Right lung (tissue), 5 donors: ENCODE measurements around the gene MYMK. TPM values are rescaled to one million over a fixed set of nuclear protein-coding genes. Genes with fewer than 3 reads are reported as not detected.

Experiments used
- DNase-seq, 2 donors: peaks; one replicate each; pipeline ENCODE4 v3.0.0-alpha.2; 2013
- polyA plus RNA-seq, 5 donors: library from polyadenylated mRNA; unstranded; fragments of 120-200 nt; gene quantifications; one replicate each; pipeline versions ENCODE4 v1.2.1 to v1.2.3, GENCODE V29; 2013; ENCODE audit warnings: inconsistent platforms in 1 of 5, low replicate concordance in 1 of 5; ENCODE audit not compliant: insufficient read length in 5 of 5, insufficient read depth in 1 of 5

The MYMK gene
- polyA plus RNA-seq, 5 donors: 0.31 to 3.5 (median 0.37) TPM; not detected in 2

- peak; percentile 64 to 69 for DNase-seq
Measured at GRCh38 chr9:133558191-133559126, 33.7 kb upstream of the MYMK start.

DNA sequence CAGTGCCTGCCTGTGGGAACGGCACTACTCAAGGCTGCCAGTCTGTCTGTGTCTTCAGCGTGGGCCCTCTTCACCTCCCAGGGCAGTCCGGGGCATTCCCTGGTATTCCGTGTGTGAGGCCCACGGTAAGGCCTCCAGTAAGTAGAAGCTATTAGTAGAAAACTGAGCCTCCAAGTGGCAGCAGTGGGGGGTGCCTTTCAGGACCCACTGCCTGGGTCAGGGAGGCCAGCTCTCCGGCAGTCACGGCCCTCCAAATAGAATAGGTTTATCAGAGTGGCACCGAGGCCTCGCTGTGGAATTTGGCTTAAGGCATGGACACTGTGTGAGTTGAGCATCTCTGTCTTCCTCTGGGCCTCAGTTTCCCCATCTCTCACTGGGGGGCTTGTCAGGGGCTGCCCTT lies 32.8 kb upstream of the MYMK start:
- no peak for DNase-seq

DNA sequence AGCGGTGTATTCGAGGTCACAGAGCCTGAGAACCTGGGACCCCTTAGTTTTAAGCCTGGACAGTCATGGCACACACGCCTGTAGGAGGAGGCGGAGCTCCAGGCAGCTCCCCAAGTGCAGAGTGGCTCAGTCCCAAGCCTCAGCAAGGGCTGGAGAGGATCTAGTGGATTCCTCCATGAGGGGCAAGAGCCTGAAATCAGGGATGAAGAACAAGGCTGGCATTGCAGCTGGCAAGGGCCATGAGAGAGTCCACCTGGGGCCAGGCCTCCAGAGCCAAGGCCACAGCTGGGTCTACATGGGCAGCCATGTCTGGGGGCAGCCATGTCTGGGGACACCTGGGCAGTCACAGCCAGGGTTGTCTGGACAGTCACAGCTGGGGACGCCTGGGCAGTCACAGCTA lies 31.6 kb upstream of the MYMK start:
- no peak for DNase-seq

DNA sequence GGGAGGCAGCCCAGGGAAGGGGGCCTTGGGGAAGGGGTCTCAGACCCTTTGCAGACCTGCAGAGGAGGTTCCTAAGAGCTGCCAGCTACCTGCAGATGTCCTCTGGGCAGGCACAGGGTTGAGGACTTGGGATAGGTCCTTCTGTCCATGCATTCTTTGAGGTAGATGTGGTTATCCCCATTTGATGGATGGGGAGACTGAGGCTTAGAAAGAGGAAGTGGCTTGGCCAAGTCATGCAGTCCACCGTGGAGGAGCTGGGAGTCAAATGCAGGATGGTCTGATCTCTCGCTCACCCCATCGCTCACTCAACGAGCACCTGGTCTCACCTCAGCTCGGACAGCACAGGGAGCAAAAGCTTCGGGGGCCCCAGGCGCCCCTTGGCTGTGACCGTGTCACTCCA lies 30.0 kb upstream of the MYMK start:
- no peak for DNase-seq

DNA sequence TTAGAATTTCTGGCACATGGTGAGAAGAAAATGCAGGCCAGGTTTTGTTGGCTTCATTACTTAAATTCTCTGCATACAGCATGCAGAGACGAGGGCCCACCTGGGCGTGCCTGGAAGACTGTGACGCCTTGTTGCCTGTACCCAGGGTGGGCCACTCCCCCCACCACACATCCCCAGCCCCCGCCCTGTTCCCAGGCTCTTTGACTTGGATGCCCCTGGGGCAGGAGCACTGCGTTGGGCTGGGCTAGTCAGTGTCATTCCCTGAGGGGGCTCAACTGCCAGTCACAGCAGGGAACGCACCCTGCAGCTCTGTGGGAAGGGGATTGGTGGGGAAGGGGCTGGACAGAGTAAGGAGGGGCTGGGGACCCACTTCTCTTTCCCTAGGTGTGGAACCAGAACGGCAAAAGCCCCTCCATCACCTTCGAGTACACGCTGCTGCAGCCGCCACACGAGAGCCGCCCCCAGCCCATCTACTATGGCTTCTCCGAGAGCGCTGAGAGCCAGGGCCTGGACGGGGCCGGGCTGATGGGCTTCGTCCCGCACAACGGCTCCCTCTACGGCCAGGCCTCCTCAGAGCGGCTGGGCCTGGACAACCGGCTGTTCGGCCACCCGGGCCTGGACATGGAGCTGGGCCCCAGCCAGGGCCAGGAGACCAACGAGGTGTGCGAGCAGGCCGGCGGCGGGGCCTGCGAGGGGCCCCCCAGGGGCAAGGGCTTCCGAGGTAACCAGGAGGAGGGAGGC lies 29.4 kb upstream of the MYMK start:
- DNase-seq: no peak

DNA sequence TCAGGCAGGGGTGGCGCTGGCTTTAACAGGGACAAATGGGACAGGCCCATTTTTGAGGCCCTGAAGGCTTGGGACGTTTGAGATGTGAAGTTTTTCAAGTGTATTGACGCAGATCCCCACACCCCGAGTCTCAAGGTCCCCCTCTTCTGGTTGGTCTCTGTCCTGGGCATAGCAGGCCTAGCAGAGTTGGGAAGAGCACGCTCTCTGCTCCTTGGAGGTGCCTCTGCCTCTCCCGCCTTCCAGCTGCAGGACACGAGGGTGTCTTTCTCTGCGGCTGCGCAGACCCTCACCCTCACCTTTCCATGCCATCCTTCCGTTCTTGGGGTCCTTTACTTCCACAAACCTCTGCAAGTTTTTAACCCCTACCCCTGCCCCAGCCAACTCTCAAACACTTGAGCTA lies 28.4 kb upstream of the MYMK start:
- no peak for DNase-seq

- DNase-seq: no peak
Measured at GRCh38 chr9:133552236-133552635, 27.5 kb upstream of the MYMK start.

GRCh38 chr9:133551446-133551845 lies 26.7 kb upstream of the MYMK start:
- DNase-seq: peak; percentile 59 to 78

GRCh38 chr9:133547116-133547515 lies 22.4 kb upstream of the MYMK start:
- DNase-seq: no peak

- no peak for DNase-seq
Measured at GRCh38 chr9:133546287-133546680, 21.5 kb upstream of the MYMK start.

GRCh38 chr9:133545494-133546286 lies 20.9 kb upstream of the MYMK start:
- DNase-seq: peak in 1 of 2 donors; percentile 31

GRCh38 chr9:133543772-133544467 lies 19.2 kb upstream of the MYMK start:
- DNase-seq: no peak

GRCh38 chr9:133542002-133542401 lies 17.2 kb upstream of the MYMK start:
- no peak for DNase-seq

DNA sequence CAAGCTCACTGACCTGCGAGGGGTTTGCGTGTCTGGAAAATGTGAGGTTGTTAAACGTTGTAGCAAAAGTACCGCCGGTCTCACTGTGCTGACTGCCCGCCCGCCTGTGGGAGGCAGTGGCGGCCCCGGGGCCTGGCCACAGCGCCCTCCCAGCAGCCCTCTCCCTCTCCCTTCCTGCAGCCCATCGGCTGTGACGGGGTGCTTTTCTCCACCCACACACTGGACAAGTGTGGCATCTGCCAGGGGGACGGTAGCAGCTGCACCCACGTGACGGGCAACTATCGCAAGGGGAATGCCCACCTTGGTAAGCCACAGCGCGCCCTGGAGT lies 15.9 kb upstream of the MYMK start:
- no peak for DNase-seq

GRCh38 chr9:133539991-133540697 lies 15.4 kb upstream of the MYMK start:
- DNase-seq: no peak

DNA sequence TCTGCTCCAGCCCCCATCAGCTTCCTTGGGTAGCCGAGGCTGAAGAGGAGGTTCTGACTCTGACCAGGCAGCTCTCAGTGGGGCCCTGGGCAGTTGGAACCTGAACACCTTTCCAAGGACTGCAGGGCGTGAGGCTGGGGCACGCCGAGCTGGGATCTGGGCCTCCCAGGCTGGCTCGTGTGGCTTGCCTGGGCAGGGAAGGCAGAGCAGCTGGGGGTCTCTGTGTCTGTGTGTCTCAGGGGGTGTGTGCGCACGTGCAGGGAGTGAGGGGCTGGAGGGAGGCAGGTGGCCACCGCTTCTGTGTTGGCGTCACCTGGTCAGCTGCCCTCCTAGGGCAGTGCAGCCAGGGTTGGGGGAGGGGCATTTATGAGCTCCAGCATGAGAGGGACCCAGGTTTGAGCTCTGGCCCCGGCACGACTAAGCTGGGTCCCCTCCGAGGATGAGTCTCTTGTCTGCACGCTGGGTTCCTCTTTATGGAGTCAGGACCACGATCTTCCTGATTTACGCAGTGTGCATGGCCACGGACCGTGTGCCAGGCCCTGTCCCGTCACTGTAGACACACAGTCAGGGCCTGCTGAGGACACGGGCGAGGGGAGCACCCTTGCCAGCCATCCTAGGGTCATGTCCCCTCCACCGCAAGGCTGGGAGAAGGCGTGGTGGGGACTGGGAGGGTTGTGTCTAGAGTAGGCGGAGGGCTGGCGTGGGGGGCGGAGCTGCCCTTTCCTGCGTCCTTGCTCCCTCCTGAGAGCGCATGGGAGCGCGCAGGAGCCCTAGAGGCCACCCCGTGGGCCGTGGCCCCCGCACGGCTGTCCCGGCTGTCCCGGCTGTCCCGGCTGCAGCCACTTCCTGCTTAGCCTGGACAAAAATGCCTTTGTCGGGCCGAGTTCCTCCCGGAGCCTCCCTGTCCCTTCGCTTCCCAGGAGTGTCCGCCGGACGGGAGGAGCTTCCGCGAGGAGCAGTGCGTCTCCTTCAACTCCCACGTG lies 14.4 kb upstream of the MYMK start:
- DNase-seq: no peak

GRCh38 chr9:133538176-133538575 lies 13.4 kb upstream of the MYMK start:
- no peak for DNase-seq

- no peak for DNase-seq
Measured at GRCh38 chr9:133537257-133537656, 12.5 kb upstream of the MYMK start.

GRCh38 chr9:133536536-133536935 lies 11.8 kb upstream of the MYMK start:
- DNase-seq: no peak

GRCh38 chr9:133536080-133536479 lies 11.3 kb upstream of the MYMK start:
- no peak for DNase-seq
